SK-N-MC (cell line): ENCODE measurements around the gene SKOR1.

ENCODE experiments used
- EZH2 ChIP-seq: fragments of 200-600 bp; sonication (generic); IDR thresholded peaks from one replicate; pipeline ENCODE4 v1.6.1; 2017; ENCODE audit warnings: antibody characterized with exemption
- POLR2AphosphoS5 ChIP-seq: IDR thresholded peaks from 2 replicates; pipeline ENCODE4 v1.6.1; 2012; ENCODE audit warnings: mild to moderate bottlenecking, low read depth, low read length, borderline replicate concordance

DNA sequence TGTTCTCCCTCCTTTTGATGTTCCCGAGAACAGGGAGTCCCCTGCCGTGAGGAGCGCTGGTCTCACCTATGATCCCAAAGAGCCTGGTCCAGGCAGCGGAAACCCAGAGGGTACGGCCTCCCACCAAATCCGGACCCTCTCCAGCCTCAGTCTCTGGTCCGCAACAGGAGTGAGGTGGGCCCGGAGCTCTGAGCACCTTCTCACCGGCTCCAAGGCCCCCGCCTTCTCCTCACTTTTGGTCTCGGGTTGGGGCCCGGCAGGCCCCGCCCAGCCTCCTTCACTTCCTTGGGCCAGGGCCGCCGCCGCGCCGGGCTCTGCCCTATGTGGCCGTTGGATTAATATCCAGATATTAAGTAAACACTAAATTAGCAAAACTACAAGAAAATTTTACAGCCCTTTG, 5.7 kb upstream of the SKOR1 start:
- TF ChIP-seq EZH2 (no peak), POLR2AphosphoS5 (no peak)
